B cell (primary cell): ENCODE data around the gene TECTB. TPM values are rescaled to one million over a fixed set of nuclear protein-coding genes. Genes with fewer than 3 reads are reported as not detected.

Experiments
- ATAC-seq: fragments of 200-7000 bp; cut with Tn5 transposase; one replicate; pipeline ENCODE4 v1.10.0; 2021; ENCODE audit warnings: low read depth, mild to moderate bottlenecking, moderate number of reproducible peaks, moderate library complexity
- CTCF ChIA-PET: fragments of 350-600 bp; sonication (Branson Sonifier 250); formaldehyde crosslinking; loops from one replicate; lab custom pipeline; 2021; ENCODE audit warnings: antibody characterized with exemption, inconsistent platforms; lab: Charles Lee
- POLR2A ChIA-PET: fragments of 350-600 bp; sonication (Branson Sonifier 250); formaldehyde crosslinking; loops from one replicate; lab custom pipeline; 2021; ENCODE audit warnings: antibody characterized with exemption; lab: Charles Lee
- DNase-seq: peaks from one replicate; pipeline ENCODE4 v3.0.0; 2013
- H2AFZ ChIP-seq: 2 replicates; pipeline ENCODE4 v1.6.1; 2012; ENCODE audit warnings: mild to moderate bottlenecking, low read depth, low read length; ENCODE audit not compliant: insufficient read depth, poor library complexity, severe bottlenecking
- H3K27ac ChIP-seq, 2 donors: 1 replicate in 1 of 2; 2 replicates in 1 of 2; pipeline ENCODE4 v1.5.1; 2012 to 2013; ENCODE audit warnings: low read length in 2 of 2, mild to moderate bottlenecking in 2 of 2, moderate library complexity in 1 of 2
- H3K27me3 ChIP-seq, 4 experiments: fragments of 200-600 bp in 1 of 4; sonication (generic) in 1 of 4; replicated peaks in 1 of 4; 1 replicate in 2 of 4; 2 replicates in 2 of 4; pipeline versions ENCODE4 v1.6.1 to v1.7.0; 2013 to 2016; ENCODE audit warnings: low read length in 3 of 4, mild to moderate bottlenecking in 2 of 4, mixed read lengths in 1 of 4, moderate library complexity in 1 of 4; ENCODE audit not compliant: insufficient read depth in 4 of 4, control insufficient read depth in 3 of 4; ENCODE audit errors: control extremely low read depth in 1 of 4
- H3K36me3 ChIP-seq, 2 experiments: replicated peaks in 1 of 2; 1 replicate in 1 of 2; 2 replicates in 1 of 2; pipeline versions ENCODE4 v1.6.1 to v1.7.1; 2013; ENCODE audit warnings: low read length in 1 of 2; ENCODE audit not compliant: insufficient read depth in 2 of 2, control insufficient read depth in 1 of 2; ENCODE audit errors: control extremely low read depth in 1 of 2, extremely low read depth in 1 of 2
- H3K4me1 ChIP-seq, 2 donors: fragments of 200-600 bp in 1 of 2; sonication (generic) in 1 of 2; 1 replicate in 1 of 2; 2 replicates in 1 of 2; pipeline versions ENCODE4 v1.5.1 to v1.6.1; 2013 to 2017; ENCODE audit warnings: low read length in 2 of 2; ENCODE audit not compliant: control insufficient read depth in 2 of 2, insufficient read depth in 2 of 2
- H3K4me2 ChIP-seq: replicated peaks from 2 replicates; pipeline ENCODE3; 2012; ENCODE audit warnings: mild to moderate bottlenecking, low read depth, low read length; ENCODE audit not compliant: poor library complexity, severe bottlenecking
- H3K4me3 ChIP-seq, 5 experiments: fragments of 200-600 bp in 1 of 5; sonication (generic) in 1 of 5; 1 replicate in 3 of 5; 2 replicates in 2 of 5; pipeline versions ENCODE4 v1.5.1 to v1.7.0; 2011 to 2016; ENCODE audit warnings: low read length in 4 of 5, mild to moderate bottlenecking in 4 of 5, low read depth in 2 of 5, control low read depth in 1 of 5, moderate library complexity in 1 of 5; ENCODE audit not compliant: insufficient read depth in 1 of 5; ENCODE audit errors: control extremely low read depth in 1 of 5, extremely low read depth in 1 of 5
- H3K79me2 ChIP-seq: fragments of 200-600 bp; sonication (generic); one replicate; pipeline ENCODE4 v1.6.0; 2016; ENCODE audit warnings: low read length; ENCODE audit not compliant: control insufficient read depth, insufficient read depth
- H3K9ac ChIP-seq: fragments of 200-600 bp; sonication (generic); 2 replicates; pipeline ENCODE4 v1.6.1; 2017; ENCODE audit warnings: mild to moderate bottlenecking, low read length, moderate library complexity
- H3K9me3 ChIP-seq, 3 donors: one replicate each; pipeline versions ENCODE4 v1.6.1 to v1.7.1; 2013; ENCODE audit warnings: low read length in 2 of 3; ENCODE audit not compliant: control insufficient read depth in 2 of 3, insufficient read depth in 1 of 3; ENCODE audit errors: control extremely low read depth in 1 of 3
- H4K20me1 ChIP-seq: 2 replicates; pipeline ENCODE4 v1.6.0; 2012; ENCODE audit warnings: mild to moderate bottlenecking, low read length; ENCODE audit not compliant: insufficient read depth, control insufficient read depth, poor library complexity, severe bottlenecking
- H3K27ac Mint-ChIP-seq: one replicate; pipeline ENCODE4 v1.8.0; 2021; ENCODE audit warnings: mixed read lengths
- H3K27me3 Mint-ChIP-seq: one replicate; pipeline ENCODE4 v1.8.0; 2021; ENCODE audit warnings: mixed read lengths
- H3K4me1 Mint-ChIP-seq: one replicate; pipeline ENCODE4 v1.8.0; 2021; ENCODE audit warnings: mixed read lengths
- H3K4me3 Mint-ChIP-seq: one replicate; pipeline ENCODE4 v1.8.0; 2021; ENCODE audit warnings: mixed read lengths
- H3K9me3 Mint-ChIP-seq: one replicate; pipeline ENCODE4 v1.8.0; 2022; ENCODE audit warnings: mixed read lengths; ENCODE audit not compliant: insufficient read depth
- EZH2 ChIP-seq: IDR thresholded peaks from 2 replicates; pipeline ENCODE4 v1.6.1; 2012; ENCODE audit warnings: borderline replicate concordance, low read depth, mild to moderate bottlenecking, moderate library complexity, low read length; ENCODE audit not compliant: insufficient read depth, poor library complexity, severe bottlenecking
- whole genome bisulfite sequencing: methylation state at CpG from one replicate; pipeline ENCODE4 v1.1.5; 2013; ENCODE audit warnings: missing lambda C conversion rate; ENCODE audit not compliant: insufficient coverage; 5-methylcytosine and 5-hydroxymethylcytosine counted together
- intact Hi-C: fragments of 100-400 bp; cut with micrococcal nuclease; formaldehyde crosslinking; loops from one replicate; pipeline ENCODE4 v1.10.0; 2022
- polyA plus RNA-seq: library from polyadenylated mRNA; depleted of rRNA; stranded (reverse); fragments of >200 nt; gene quantifications from 2 replicates; pipeline ENCODE4 v1.2.3, GENCODE V29; 2012
- total RNA-seq, 2 donors: library from RNA; stranded (reverse); fragments of 120-200 nt in 1 of 2; gene quantifications; 1 replicate in 1 of 2; 2 replicates in 1 of 2; pipeline versions ENCODE4 v1.2.3 to v1.2.4, GENCODE V29; 2013 to 2022
- TF ChIP-seq, protein P1 (sequence below): fragments of 200-600 bp; IDR thresholded peaks from one replicate; pipeline ENCODE4 v1.8.0; 2022; ENCODE audit warnings: antibody characterized with exemption, mild to moderate bottlenecking

The TECTB gene
- total and polyA plus RNA-seq, 2 donors (not counting 1 experiment from before 2014, with no cell fraction given) = not detected

DNA sequence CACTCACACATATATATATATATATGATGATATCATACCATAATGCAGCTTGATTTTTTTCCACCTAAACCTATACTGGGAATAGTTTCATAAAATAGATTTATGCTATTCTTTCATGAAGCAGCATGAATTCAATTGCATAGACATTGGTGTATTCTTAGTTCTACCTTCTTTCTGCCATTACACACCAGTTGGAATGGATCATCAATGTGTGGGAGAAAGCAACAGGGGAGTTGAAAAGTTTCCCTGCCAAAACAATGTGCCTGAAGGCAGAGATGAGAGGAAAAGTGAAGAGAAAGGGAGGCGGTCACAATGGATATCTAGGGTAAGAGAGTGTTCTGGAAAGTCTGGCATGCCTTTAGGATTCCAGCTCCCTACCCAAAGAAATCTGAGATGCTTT lies 65.6 kb downstream of the TECTB start:
- CTCF ChIA-PET = no interaction called here
- no peaks in the 10 kb centered on the region for H3K27me3 Mint-ChIP-seq
- no CpG with 5 or more reads among the region's 1 CpG for WGBS

DNA sequence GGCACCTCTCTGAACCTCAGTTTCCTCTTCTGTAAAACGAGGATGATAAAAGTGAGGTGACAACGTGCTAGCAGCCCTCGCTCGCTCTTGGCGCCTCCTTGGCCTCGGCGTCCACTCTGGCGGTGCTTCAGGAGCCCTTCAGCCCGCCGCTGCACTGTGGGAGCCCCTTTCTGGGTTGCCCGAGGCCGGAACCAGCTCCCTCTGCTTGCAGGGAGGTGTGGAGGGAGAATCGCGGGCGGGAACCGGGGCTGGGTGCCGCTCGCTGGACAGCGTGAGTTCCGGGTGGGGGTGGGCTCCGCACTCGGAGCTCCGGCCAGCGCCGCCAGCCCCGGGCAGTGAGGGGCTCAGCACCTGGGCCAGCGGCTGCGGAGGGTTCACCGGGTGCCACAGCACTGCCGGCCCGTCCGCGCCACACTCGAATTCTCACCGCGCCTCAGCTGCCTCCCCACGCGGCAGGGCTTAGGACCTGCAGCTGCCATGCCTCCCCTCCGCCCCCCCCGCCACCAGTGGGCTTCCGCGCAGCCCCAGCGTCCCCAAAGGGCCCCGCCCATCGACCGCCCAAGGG lies 66.4 kb downstream of the TECTB start:
- TF ChIP-seq EZH2 = no peak
- TF ChIP-seq, protein P1, sequence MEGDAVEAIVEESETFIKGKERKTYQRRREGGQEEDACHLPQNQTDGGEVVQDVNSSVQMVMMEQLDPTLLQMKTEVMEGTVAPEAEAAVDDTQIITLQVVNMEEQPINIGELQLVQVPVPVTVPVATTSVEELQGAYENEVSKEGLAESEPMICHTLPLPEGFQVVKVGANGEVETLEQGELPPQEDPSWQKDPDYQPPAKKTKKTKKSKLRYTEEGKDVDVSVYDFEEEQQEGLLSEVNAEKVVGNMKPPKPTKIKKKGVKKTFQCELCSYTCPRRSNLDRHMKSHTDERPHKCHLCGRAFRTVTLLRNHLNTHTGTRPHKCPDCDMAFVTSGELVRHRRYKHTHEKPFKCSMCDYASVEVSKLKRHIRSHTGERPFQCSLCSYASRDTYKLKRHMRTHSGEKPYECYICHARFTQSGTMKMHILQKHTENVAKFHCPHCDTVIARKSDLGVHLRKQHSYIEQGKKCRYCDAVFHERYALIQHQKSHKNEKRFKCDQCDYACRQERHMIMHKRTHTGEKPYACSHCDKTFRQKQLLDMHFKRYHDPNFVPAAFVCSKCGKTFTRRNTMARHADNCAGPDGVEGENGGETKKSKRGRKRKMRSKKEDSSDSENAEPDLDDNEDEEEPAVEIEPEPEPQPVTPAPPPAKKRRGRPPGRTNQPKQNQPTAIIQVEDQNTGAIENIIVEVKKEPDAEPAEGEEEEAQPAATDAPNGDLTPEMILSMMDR = no peak
- H3K27ac Mint-ChIP-seq = no peak overlapping the region
- H3K27me3 ChIP-seq = no peaks in the 10 kb centered on the region
- H3K9me3 ChIP-seq = peaks cover 0 to 4% (median 0%) of the 10 kb centered on the region in 3 donors
- DNase-seq (no peak), ATAC-seq (no peak)
- intact Hi-C loops = no loop called here
- H3K4me1 Mint-ChIP-seq = no peaks in the 10 kb centered on the region
- ChIA-PET CTCF (no interaction called here), POLR2A (interaction anchor here (0.7 kb wide), 1 partner anchor 326 kb away, joined by 6 read pairs; no protein-coding TSS in a partner anchor)
- no peak overlapping the region for H2AFZ ChIP-seq
- H3K36me3 ChIP-seq = no peaks in the 10 kb centered on the region
- H3K4me3 ChIP-seq = no peak overlapping the region
- no peak overlapping the region for H3K4me3 Mint-ChIP-seq
- H3K27me3 Mint-ChIP-seq = no peaks in the 10 kb centered on the region
- H3K9ac ChIP-seq = no peak overlapping the region
- no peaks in the 10 kb centered on the region for H3K9me3 Mint-ChIP-seq
- no peaks in the 10 kb centered on the region for H3K4me1 ChIP-seq
- no peaks in the 10 kb centered on the region for H3K79me2 ChIP-seq
- H4K20me1 ChIP-seq = no peaks in the 10 kb centered on the region
- H3K27ac ChIP-seq = no peak overlapping the region
- WGBS = 94% methylated on average over 42 of the region's 46 CpGs
- H3K4me2 ChIP-seq = no peak overlapping the region

More for the DNA sequence above, 65.6 kb downstream of the TECTB start:
- H3K36me3 ChIP-seq = no peaks in the 10 kb centered on the region
- H3K9ac ChIP-seq = no peak overlapping the region
- H3K9me3 ChIP-seq = peaks cover 0 to 4% (median 0%) of the 10 kb centered on the region in 3 donors
- no peak overlapping the region for H3K27ac ChIP-seq
- H3K79me2 ChIP-seq = no peaks in the 10 kb centered on the region
- H3K4me1 ChIP-seq = no peaks in the 10 kb centered on the region
- no peaks in the 10 kb centered on the region for H3K27me3 ChIP-seq
- DNase-seq (no peak), ATAC-seq (no peak)
- no peak for TF ChIP-seq EZH2
- TF ChIP-seq, protein P1 = no peak
- H4K20me1 ChIP-seq = no peaks in the 10 kb centered on the region
- H3K4me1 Mint-ChIP-seq = no peaks in the 10 kb centered on the region
- no peak overlapping the region for H3K4me2 ChIP-seq
- no peak overlapping the region for H3K27ac Mint-ChIP-seq
- H2AFZ ChIP-seq = no peak overlapping the region
- H3K4me3 Mint-ChIP-seq = no peak overlapping the region
- no peaks in the 10 kb centered on the region for H3K9me3 Mint-ChIP-seq
- POLR2A ChIA-PET = no interaction called here
- H3K4me3 ChIP-seq = no peak overlapping the region
- intact Hi-C loops = no loop called here
